Measurements from ENCODE around the gene SDK1.

Gene SDK1

GRCh38 chr7:4010061-4010605, 709.1 kb downstream of the SDK1 start:
- Histone ChIP-seq H3K9me3 (ENCODE audit: control insufficient read depth in 5 of 5, low read length in 5 of 5) (no peaks in the 10 kb centered on the region), H3K4me1 (ENCODE audit: control insufficient read depth in 5 of 5, insufficient read depth in 5 of 5, low read length in 5 of 5) (peaks cover 0 to 9% (median 6%) of the 10 kb centered on the region in 5 donors), H3K4me3 (ENCODE audit: low read depth in 1 of 5, low read length in 5 of 5) (no peak overlapping the region), H3K9ac (ENCODE audit: low read length in 5 of 5) (no peak overlapping the region), H3K27me3 (ENCODE audit: control insufficient read depth in 5 of 5, insufficient read depth in 4 of 5, low read length in 5 of 5) (no peaks in the 10 kb centered on the region), H3K27ac (ENCODE audit: low read depth, low read length) (no peak overlapping the region), H3K36me3 (ENCODE audit: control insufficient read depth in 5 of 5, insufficient read depth in 5 of 5, low read length in 5 of 5) (peaks cover 0 to 5% (median 0%) of the 10 kb centered on the region in 5 donors)

GRCh38 chr7:4010923-4011656, 710.0 kb downstream of the SDK1 start:
- peaks cover 0 to 8% (median 2%) of the 10 kb centered on the region in 5 donors for H3K36me3 ChIP-seq (ENCODE audit: control insufficient read depth in 5 of 5, insufficient read depth in 5 of 5, low read length in 5 of 5)
- H3K4me3 ChIP-seq (ENCODE audit: low read depth in 1 of 5, low read length in 5 of 5) = no peak overlapping the region
- no peaks in the 10 kb centered on the region for H3K9me3 ChIP-seq (ENCODE audit: control insufficient read depth in 5 of 5, low read length in 5 of 5)
- H3K9ac ChIP-seq (ENCODE audit: low read length in 5 of 5) = no peak overlapping the region
- no peak overlapping the region for H3K27ac ChIP-seq (ENCODE audit: low read depth, low read length)
- no peaks in the 10 kb centered on the region for H3K27me3 ChIP-seq (ENCODE audit: control insufficient read depth in 5 of 5, insufficient read depth in 4 of 5, low read length in 5 of 5)
- H3K4me1 ChIP-seq (ENCODE audit: control insufficient read depth in 5 of 5, insufficient read depth in 5 of 5, low read length in 5 of 5) = peaks cover 0 to 9% (median 6%) of the 10 kb centered on the region in 5 donors

GRCh38 chr7:4013793-4014192, 712.7 kb downstream of the SDK1 start:
- peaks cover 0 to 3% (median 3%) of the 10 kb centered on the region in 5 donors for H3K9me3 ChIP-seq (ENCODE audit: control insufficient read depth in 5 of 5, low read length in 5 of 5)
- no peak overlapping the region for H3K9ac ChIP-seq (ENCODE audit: low read length in 5 of 5)
- H3K4me3 ChIP-seq (ENCODE audit: low read depth in 1 of 5, low read length in 5 of 5) = no peak overlapping the region
- H3K4me1 ChIP-seq (ENCODE audit: control insufficient read depth in 5 of 5, insufficient read depth in 5 of 5, low read length in 5 of 5) = peaks cover 0 to 9% (median 6%) of the 10 kb centered on the region in 5 donors
- H3K27ac ChIP-seq (ENCODE audit: low read depth, low read length) = no peak overlapping the region
- no peaks in the 10 kb centered on the region for H3K27me3 ChIP-seq (ENCODE audit: control insufficient read depth in 5 of 5, insufficient read depth in 4 of 5, low read length in 5 of 5)
- H3K36me3 ChIP-seq (ENCODE audit: control insufficient read depth in 5 of 5, insufficient read depth in 5 of 5, low read length in 5 of 5) = peaks cover 0 to 8% (median 3%) of the 10 kb centered on the region in 5 donors

GRCh38 chr7:4014346-4015050, 713.4 kb downstream of the SDK1 start:
- no peak overlapping the region for H3K27ac ChIP-seq (ENCODE audit: low read depth, low read length)
- H3K4me1 ChIP-seq (ENCODE audit: control insufficient read depth in 5 of 5, insufficient read depth in 5 of 5, low read length in 5 of 5) = peaks cover 0 to 9% (median 6%) of the 10 kb centered on the region in 5 donors
- H3K9me3 ChIP-seq (ENCODE audit: control insufficient read depth in 5 of 5, low read length in 5 of 5) = peaks cover 0 to 10% (median 7%) of the 10 kb centered on the region in 5 donors
- no peak overlapping the region for H3K9ac ChIP-seq (ENCODE audit: low read length in 5 of 5)
- H3K36me3 ChIP-seq (ENCODE audit: control insufficient read depth in 5 of 5, insufficient read depth in 5 of 5, low read length in 5 of 5) = peaks cover 0 to 8% (median 3%) of the 10 kb centered on the region in 5 donors
- no peak overlapping the region for H3K4me3 ChIP-seq (ENCODE audit: low read depth in 1 of 5, low read length in 5 of 5)
- no peaks in the 10 kb centered on the region for H3K27me3 ChIP-seq (ENCODE audit: control insufficient read depth in 5 of 5, insufficient read depth in 4 of 5, low read length in 5 of 5)

GRCh38 chr7:4015371-4015770, 714.3 kb downstream of the SDK1 start:
- peaks cover 0 to 13% (median 12%) of the 10 kb centered on the region in 5 donors for H3K9me3 ChIP-seq (ENCODE audit: control insufficient read depth in 5 of 5, low read length in 5 of 5)
- H3K9ac ChIP-seq (ENCODE audit: low read length in 5 of 5) = no peak overlapping the region
- H3K4me3 ChIP-seq (ENCODE audit: low read depth in 1 of 5, low read length in 5 of 5) = no peak overlapping the region
- H3K36me3 ChIP-seq (ENCODE audit: control insufficient read depth in 5 of 5, insufficient read depth in 5 of 5, low read length in 5 of 5) = peaks cover 0 to 10% (median 4%) of the 10 kb centered on the region in 5 donors
- H3K27ac ChIP-seq (ENCODE audit: low read depth, low read length) = no peak overlapping the region
- no peaks in the 10 kb centered on the region for H3K27me3 ChIP-seq (ENCODE audit: control insufficient read depth in 5 of 5, insufficient read depth in 4 of 5, low read length in 5 of 5)
- H3K4me1 ChIP-seq (ENCODE audit: control insufficient read depth in 5 of 5, insufficient read depth in 5 of 5, low read length in 5 of 5) = peaks cover 0 to 9% (median 6%) of the 10 kb centered on the region in 5 donors

- Histone ChIP-seq H3K36me3 (ENCODE audit: control insufficient read depth in 5 of 5, insufficient read depth in 5 of 5, low read length in 5 of 5) (peaks cover 0 to 13% (median 4%) of the 10 kb centered on the region in 5 donors), H3K9ac (ENCODE audit: low read length in 5 of 5) (no peak overlapping the region), H3K27ac (ENCODE audit: low read depth, low read length) (no peak overlapping the region), H3K9me3 (ENCODE audit: control insufficient read depth in 5 of 5, low read length in 5 of 5) (peaks cover 0 to 14% (median 12%) of the 10 kb centered on the region in 5 donors), H3K4me3 (ENCODE audit: low read depth in 1 of 5, low read length in 5 of 5) (no peak overlapping the region), H3K27me3 (ENCODE audit: control insufficient read depth in 5 of 5, insufficient read depth in 4 of 5, low read length in 5 of 5) (no peaks in the 10 kb centered on the region), H3K4me1 (ENCODE audit: control insufficient read depth in 5 of 5, insufficient read depth in 5 of 5, low read length in 5 of 5) (peaks cover 0 to 9% (median 6%) of the 10 kb centered on the region in 5 donors)
Measured at GRCh38 chr7:4015996-4016395, 714.9 kb downstream of the SDK1 start.

GRCh38 chr7:4017081-4017480, 716.0 kb downstream of the SDK1 start:
- H3K4me1 ChIP-seq (ENCODE audit: control insufficient read depth in 5 of 5, insufficient read depth in 5 of 5, low read length in 5 of 5) = peaks cover 0 to 9% (median 6%) of the 10 kb centered on the region in 5 donors
- H3K36me3 ChIP-seq (ENCODE audit: control insufficient read depth in 5 of 5, insufficient read depth in 5 of 5, low read length in 5 of 5) = peaks cover 0 to 10% (median 4%) of the 10 kb centered on the region in 5 donors
- H3K9ac ChIP-seq (ENCODE audit: low read length in 5 of 5) = no peak overlapping the region
- no peaks in the 10 kb centered on the region for H3K27me3 ChIP-seq (ENCODE audit: control insufficient read depth in 5 of 5, insufficient read depth in 4 of 5, low read length in 5 of 5)
- H3K4me3 ChIP-seq (ENCODE audit: low read depth in 1 of 5, low read length in 5 of 5) = no peak overlapping the region
- no peak overlapping the region for H3K27ac ChIP-seq (ENCODE audit: low read depth, low read length)
- H3K9me3 ChIP-seq (ENCODE audit: control insufficient read depth in 5 of 5, low read length in 5 of 5) = peaks cover 0 to 20% (median 18%) of the 10 kb centered on the region in 5 donors

GRCh38 chr7:4017785-4018184, 716.7 kb downstream of the SDK1 start:
- no peaks in the 10 kb centered on the region for H3K27me3 ChIP-seq (ENCODE audit: control insufficient read depth in 5 of 5, insufficient read depth in 4 of 5, low read length in 5 of 5)
- peaks cover 0 to 8% (median 4%) of the 10 kb centered on the region in 5 donors for H3K36me3 ChIP-seq (ENCODE audit: control insufficient read depth in 5 of 5, insufficient read depth in 5 of 5, low read length in 5 of 5)
- no peak overlapping the region for H3K4me3 ChIP-seq (ENCODE audit: low read depth in 1 of 5, low read length in 5 of 5)
- no peak overlapping the region for H3K9ac ChIP-seq (ENCODE audit: low read length in 5 of 5)
- H3K27ac ChIP-seq (ENCODE audit: low read depth, low read length) = no peak overlapping the region
- peaks cover 0 to 7% (median 6%) of the 10 kb centered on the region in 5 donors for H3K4me1 ChIP-seq (ENCODE audit: control insufficient read depth in 5 of 5, insufficient read depth in 5 of 5, low read length in 5 of 5)
- peaks cover 0 to 20% (median 18%) of the 10 kb centered on the region in 5 donors for H3K9me3 ChIP-seq (ENCODE audit: control insufficient read depth in 5 of 5, low read length in 5 of 5)

- Histone ChIP-seq H3K4me3 (ENCODE audit: low read depth in 1 of 5, low read length in 5 of 5) (peak overlapping the region in 1 of 5 donors; percentile 7), H3K4me1 (ENCODE audit: control insufficient read depth in 5 of 5, insufficient read depth in 5 of 5, low read length in 5 of 5) (no peaks in the 10 kb centered on the region), H3K27ac (ENCODE audit: low read depth, low read length) (no peak overlapping the region), H3K9me3 (ENCODE audit: control insufficient read depth in 5 of 5, low read length in 5 of 5) (peaks cover 0 to 20% (median 18%) of the 10 kb centered on the region in 5 donors), H3K27me3 (ENCODE audit: control insufficient read depth in 5 of 5, insufficient read depth in 4 of 5, low read length in 5 of 5) (no peaks in the 10 kb centered on the region), H3K9ac (ENCODE audit: low read length in 5 of 5) (no peak overlapping the region), H3K36me3 (ENCODE audit: control insufficient read depth in 5 of 5, insufficient read depth in 5 of 5, low read length in 5 of 5) (peaks cover 0 to 8% (median 4%) of the 10 kb centered on the region in 5 donors)
Measured at GRCh38 chr7:4018601-4019316, 717.7 kb downstream of the SDK1 start.

Data from subcutaneous abdominal adipose tissue (tissue), 5 donors.